ENCODE measurements around the gene STIP1. TPM values are rescaled to one million over a fixed set of nuclear protein-coding genes. Genes with fewer than 3 reads are reported as not detected.
A peak's percentile ranks its signal among the peaks of the same experiment; 100 is the strongest.

STIP1 gene
- total and polyA plus RNA-seq, 9 of the 15 experiments (the other 6 are each of a cell fraction or from before 2014, with no cell fraction given): 58.1 to 465 (median 346) TPM

- TF ChIP-seq, protein P1, sequence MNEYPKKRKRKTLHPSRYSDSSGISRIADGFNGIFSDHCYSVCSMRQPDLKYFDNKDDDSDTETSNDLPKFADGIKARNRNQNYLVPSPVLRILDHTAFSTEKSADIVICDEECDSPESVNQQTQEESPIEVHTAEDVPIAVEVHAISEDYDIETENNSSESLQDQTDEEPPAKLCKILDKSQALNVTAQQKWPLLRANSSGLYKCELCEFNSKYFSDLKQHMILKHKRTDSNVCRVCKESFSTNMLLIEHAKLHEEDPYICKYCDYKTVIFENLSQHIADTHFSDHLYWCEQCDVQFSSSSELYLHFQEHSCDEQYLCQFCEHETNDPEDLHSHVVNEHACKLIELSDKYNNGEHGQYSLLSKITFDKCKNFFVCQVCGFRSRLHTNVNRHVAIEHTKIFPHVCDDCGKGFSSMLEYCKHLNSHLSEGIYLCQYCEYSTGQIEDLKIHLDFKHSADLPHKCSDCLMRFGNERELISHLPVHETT (CRISPR knock-in tag; conservative IDR thresholded peaks at IDR 0.05 in 1 of 2, IDR thresholded peaks at IDR 0.05 in 1 of 2): no peak
- no peak for TF ChIP-seq ZNF175 (CRISPR knock-in tag; IDR thresholded peaks at IDR 0.05; ENCODE audit: low read depth)
- TF ChIP-seq EHMT2 (IDR thresholded peaks at IDR 0.05): no peak
- 0 out of 2 replicates have a peak, but pooled peaks have one; percentile 29 for TF ChIP-seq ZNF76 (CRISPR knock-in tag; IDR thresholded peaks at IDR 0.05; ENCODE audit: borderline replicate concordance)
- no peak for TF ChIP-seq RBM25 (IDR thresholded peaks at IDR 0.05; ENCODE audit: low read depth, low read length, severe bottlenecking)
- TF ChIP-seq ZBTB17 (CRISPR knock-in tag; IDR thresholded peaks at IDR 0.05): no peak
- no peak for TF ChIP-seq FOXM1 (IDR thresholded peaks at IDR 0.05; ENCODE audit: low read depth)
- TF ChIP-seq FOXM1 (CRISPR knock-in tag; IDR thresholded peaks at IDR 0.05; ENCODE audit: low read depth): no peak
- no peak for TF ChIP-seq SREBF2 (CRISPR knock-in tag; IDR thresholded peaks at IDR 0.05)
- no peak for TF ChIP-seq ADNP (tag; IDR thresholded peaks at IDR 0.05)
- no peak for TF ChIP-seq CXXC5 (CRISPR knock-in tag; IDR thresholded peaks at IDR 0.05)
- no peak for TF ChIP-seq TGIF2 (CRISPR knock-in tag; IDR thresholded peaks at IDR 0.05)
- peak; percentile 48 for TF ChIP-seq NEUROD1 (IDR thresholded peaks at IDR 0.05; ENCODE audit: borderline replicate concordance, low read depth, low read length, partially characterized antibody)
- TF ChIP-seq MYNN (IDR thresholded peaks at IDR 0.05): 0 out of 2 replicates have a peak, but pooled peaks have one; percentile 37
- TF ChIP-seq MYNN (CRISPR knock-in tag; IDR thresholded peaks at IDR 0.05): no peak
- TF ChIP-seq BRD9 (IDR thresholded peaks at IDR 0.05; ENCODE audit: low read depth, partially characterized antibody): no peak
- TF ChIP-seq, protein P2, sequence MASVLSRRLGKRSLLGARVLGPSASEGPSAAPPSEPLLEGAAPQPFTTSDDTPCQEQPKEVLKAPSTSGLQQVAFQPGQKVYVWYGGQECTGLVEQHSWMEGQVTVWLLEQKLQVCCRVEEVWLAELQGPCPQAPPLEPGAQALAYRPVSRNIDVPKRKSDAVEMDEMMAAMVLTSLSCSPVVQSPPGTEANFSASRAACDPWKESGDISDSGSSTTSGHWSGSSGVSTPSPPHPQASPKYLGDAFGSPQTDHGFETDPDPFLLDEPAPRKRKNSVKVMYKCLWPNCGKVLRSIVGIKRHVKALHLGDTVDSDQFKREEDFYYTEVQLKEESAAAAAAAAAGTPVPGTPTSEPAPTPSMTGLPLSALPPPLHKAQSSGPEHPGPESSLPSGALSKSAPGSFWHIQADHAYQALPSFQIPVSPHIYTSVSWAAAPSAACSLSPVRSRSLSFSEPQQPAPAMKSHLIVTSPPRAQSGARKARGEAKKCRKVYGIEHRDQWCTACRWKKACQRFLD (CRISPR knock-in tag; IDR thresholded peaks at IDR 0.05): peak; percentile 58
- TF ChIP-seq FOXP1 (CRISPR knock-in tag; IDR thresholded peaks at IDR 0.05): no peak
- peak; percentile 61 for TF ChIP-seq NFE2 (IDR thresholded peaks at IDR 0.05; ENCODE audit: low read depth)
- TF ChIP-seq TRIM28 (IDR thresholded peaks at IDR 0.05): no peak
- TF ChIP-seq PTTG1 (tag; IDR thresholded peaks at IDR 0.05; ENCODE audit: low read depth): no peak
- no peak for TF ChIP-seq NCOA4 (IDR thresholded peaks at IDR 0.05; ENCODE audit: partially characterized antibody)
- no peak for TF ChIP-seq LCOR (CRISPR knock-in tag; IDR thresholded peaks at IDR 0.05)
- no peak for TF ChIP-seq ZNF717 (CRISPR knock-in tag; IDR thresholded peaks at IDR 0.05)
- TF ChIP-seq ZNF280B (CRISPR knock-in tag; IDR thresholded peaks at IDR 0.05): no peak
- TF ChIP-seq LARP7 (IDR thresholded peaks at IDR 0.05): peak; percentile 18; the same call in 1 of the 2 replicates
- TF ChIP-seq ZNF583 (CRISPR knock-in tag; IDR thresholded peaks at IDR 0.05): no peak
Observed at GRCh38 chr11:64245797-64246620, 60.0 kb downstream of the STIP1 start (continued).
